ENCODE measurements around the gene HDAC4.

The HDAC4 gene

DNA sequence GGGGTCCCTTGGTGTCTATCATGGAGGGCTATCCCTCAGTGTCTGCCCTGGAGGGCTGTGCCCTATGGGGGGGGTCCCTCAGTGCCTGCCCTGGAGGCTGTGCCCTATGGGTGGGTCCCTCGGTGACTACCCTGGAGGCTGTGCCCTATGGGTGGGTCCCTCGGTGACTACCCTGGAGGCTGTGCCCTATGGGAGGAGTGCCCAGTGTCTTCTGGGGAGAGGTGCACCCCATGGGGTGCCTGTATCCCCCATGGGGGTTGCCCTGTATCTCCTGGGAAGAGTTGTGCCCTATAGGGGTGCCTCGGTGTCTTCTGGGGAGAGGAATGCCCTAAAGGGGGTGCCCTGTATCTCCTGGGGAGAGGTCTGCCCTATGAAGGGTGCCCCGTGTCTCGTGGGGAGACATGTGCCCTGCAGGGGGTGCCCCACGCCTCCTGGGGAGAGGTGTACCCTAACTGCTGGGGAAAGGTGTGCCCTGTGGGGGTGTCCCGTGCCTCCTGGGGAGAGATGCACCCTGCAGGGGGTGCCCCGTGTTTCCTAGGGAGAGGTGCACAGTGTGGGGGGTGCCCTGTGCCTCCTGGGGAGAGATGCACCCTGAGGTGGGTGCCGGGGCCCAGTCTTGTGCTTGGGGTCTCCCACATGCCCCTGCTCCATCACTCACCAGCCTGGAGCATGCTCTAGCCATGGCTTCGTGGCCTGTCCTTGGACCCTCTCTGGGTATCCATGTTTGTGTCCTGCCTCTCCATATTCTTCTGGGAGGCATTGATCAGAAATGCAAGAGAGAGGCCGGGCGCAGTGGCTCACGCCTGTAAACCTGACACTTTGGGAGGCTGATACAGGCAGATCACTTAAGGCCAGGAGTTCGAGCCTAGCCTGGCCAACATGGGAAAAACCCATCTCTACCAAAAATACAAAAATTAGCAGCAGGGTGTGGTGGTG, 215.6 kb downstream of the HDAC4 start:
- Histone ChIP-seq H3K4me3 (ENCODE audit: low read depth in 1 of 5, low read length in 5 of 5) (no peak overlapping the region), H3K27ac (ENCODE audit: low read depth, low read length) (no peak overlapping the region), H3K36me3 (ENCODE audit: control insufficient read depth in 5 of 5, insufficient read depth in 5 of 5, low read length in 5 of 5) (peaks cover 0 to 73% (median 63%) of the 10 kb centered on the region in 5 donors), H3K4me1 (ENCODE audit: control insufficient read depth in 5 of 5, insufficient read depth in 5 of 5, low read length in 5 of 5) (no peaks in the 10 kb centered on the region), H3K9ac (ENCODE audit: low read length in 5 of 5) (no peak overlapping the region), H3K9me3 (ENCODE audit: control insufficient read depth in 5 of 5, low read length in 5 of 5) (peaks cover 0 to 14% (median 8%) of the 10 kb centered on the region in 5 donors), H3K27me3 (ENCODE audit: control insufficient read depth in 5 of 5, insufficient read depth in 4 of 5, low read length in 5 of 5) (no peaks in the 10 kb centered on the region)

GRCh38 chr2:239184179-239184578, 216.6 kb downstream of the HDAC4 start:
- H3K4me3 ChIP-seq (ENCODE audit: low read depth in 1 of 5, low read length in 5 of 5), result no peak overlapping the region
- peaks cover 0 to 76% (median 67%) of the 10 kb centered on the region in 5 donors for H3K36me3 ChIP-seq (ENCODE audit: control insufficient read depth in 5 of 5, insufficient read depth in 5 of 5, low read length in 5 of 5)

GRCh38 chr2:239182981-239183791, 217.6 kb downstream of the HDAC4 start:
- no peaks in the 10 kb centered on the region for H3K27me3 ChIP-seq (ENCODE audit: control insufficient read depth in 5 of 5, insufficient read depth in 4 of 5, low read length in 5 of 5)
- H3K4me1 ChIP-seq (ENCODE audit: control insufficient read depth in 5 of 5, insufficient read depth in 5 of 5, low read length in 5 of 5), result no peaks in the 10 kb centered on the region
- peaks cover 0 to under 1% (median 0%) of the 10 kb centered on the region in 5 donors for H3K9me3 ChIP-seq (ENCODE audit: control insufficient read depth in 5 of 5, low read length in 5 of 5)
- H3K9ac ChIP-seq (ENCODE audit: low read length in 5 of 5), result no peak overlapping the region
- H3K27ac ChIP-seq (ENCODE audit: low read depth, low read length), result no peak overlapping the region
- no peak overlapping the region for H3K4me3 ChIP-seq (ENCODE audit: low read depth in 1 of 5, low read length in 5 of 5)
- peaks cover 0 to 79% (median 63%) of the 10 kb centered on the region in 5 donors for H3K36me3 ChIP-seq (ENCODE audit: control insufficient read depth in 5 of 5, insufficient read depth in 5 of 5, low read length in 5 of 5)

More at GRCh38 chr2:239184179-239184578, 216.6 kb downstream of the HDAC4 start:
- Histone ChIP-seq H3K9ac (ENCODE audit: low read length in 5 of 5) (no peak overlapping the region), H3K27ac (ENCODE audit: low read depth, low read length) (no peak overlapping the region), H3K9me3 (ENCODE audit: control insufficient read depth in 5 of 5, low read length in 5 of 5) (peaks cover 0 to 10% (median 7%) of the 10 kb centered on the region in 5 donors), H3K4me1 (ENCODE audit: control insufficient read depth in 5 of 5, insufficient read depth in 5 of 5, low read length in 5 of 5) (no peaks in the 10 kb centered on the region), H3K27me3 (ENCODE audit: control insufficient read depth in 5 of 5, insufficient read depth in 4 of 5, low read length in 5 of 5) (no peaks in the 10 kb centered on the region)

GRCh38 chr2:239181903-239182581, 218.8 kb downstream of the HDAC4 start:
- peaks cover 0 to 2% (median 0%) of the 10 kb centered on the region in 5 donors for H3K9me3 ChIP-seq (ENCODE audit: control insufficient read depth in 5 of 5, low read length in 5 of 5)
- no peaks in the 10 kb centered on the region for H3K4me1 ChIP-seq (ENCODE audit: control insufficient read depth in 5 of 5, insufficient read depth in 5 of 5, low read length in 5 of 5)
- H3K27ac ChIP-seq (ENCODE audit: low read depth, low read length), result no peak overlapping the region
- no peaks in the 10 kb centered on the region for H3K27me3 ChIP-seq (ENCODE audit: control insufficient read depth in 5 of 5, insufficient read depth in 4 of 5, low read length in 5 of 5)
- H3K9ac ChIP-seq (ENCODE audit: low read length in 5 of 5), result no peak overlapping the region
- H3K4me3 ChIP-seq (ENCODE audit: low read depth in 1 of 5, low read length in 5 of 5), result no peak overlapping the region
- peaks cover 0 to 79% (median 57%) of the 10 kb centered on the region in 5 donors for H3K36me3 ChIP-seq (ENCODE audit: control insufficient read depth in 5 of 5, insufficient read depth in 5 of 5, low read length in 5 of 5)

DNA sequence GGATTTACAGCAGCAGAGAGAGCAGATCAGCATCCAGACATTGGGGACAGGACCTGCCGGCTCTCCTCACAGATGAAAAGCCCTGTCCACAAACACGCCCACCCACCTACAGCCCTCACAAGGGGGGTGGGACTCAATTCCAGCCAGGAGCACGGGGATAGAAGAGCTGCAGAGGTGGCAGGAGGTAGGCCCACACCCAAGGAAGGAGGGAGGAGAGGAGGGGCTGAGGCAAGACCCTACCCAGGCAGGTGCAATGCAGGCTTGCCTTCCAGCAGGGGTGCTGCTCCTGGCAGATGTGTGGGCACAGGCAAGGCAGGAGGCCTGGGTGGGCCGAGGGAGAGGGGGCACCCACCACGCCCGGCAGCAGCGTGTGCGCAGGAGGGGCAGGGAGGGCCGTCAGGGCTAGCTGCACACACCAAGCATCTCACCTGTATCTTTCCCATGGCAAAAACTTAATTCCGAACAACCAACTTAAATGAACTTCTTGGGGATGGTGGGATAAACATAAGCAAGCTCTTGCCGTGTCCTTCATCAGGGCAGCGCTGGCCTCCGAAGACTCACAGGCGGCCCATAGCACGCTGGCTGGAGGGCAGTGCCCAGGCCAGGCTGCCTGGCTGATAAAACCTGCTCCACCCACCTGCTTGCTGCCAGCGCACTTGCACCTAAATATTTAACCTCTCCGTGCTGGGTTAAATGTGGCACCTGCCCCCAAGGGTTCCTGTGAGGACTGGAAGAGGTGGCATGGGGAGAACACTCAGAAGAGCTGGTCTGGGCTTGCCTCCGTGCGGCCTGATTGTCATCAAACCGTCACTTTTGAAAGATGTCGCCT, 219.5 kb downstream of the HDAC4 start:
- Histone ChIP-seq H3K4me1 (ENCODE audit: control insufficient read depth in 5 of 5, insufficient read depth in 5 of 5, low read length in 5 of 5) (no peaks in the 10 kb centered on the region), H3K36me3 (ENCODE audit: control insufficient read depth in 5 of 5, insufficient read depth in 5 of 5, low read length in 5 of 5) (peaks cover 0 to 79% (median 57%) of the 10 kb centered on the region in 5 donors), H3K27me3 (ENCODE audit: control insufficient read depth in 5 of 5, insufficient read depth in 4 of 5, low read length in 5 of 5) (no peaks in the 10 kb centered on the region), H3K27ac (ENCODE audit: low read depth, low read length) (no peak overlapping the region), H3K9ac (ENCODE audit: low read length in 5 of 5) (no peak overlapping the region), H3K9me3 (ENCODE audit: control insufficient read depth in 5 of 5, low read length in 5 of 5) (peaks cover 0 to 6% (median 0%) of the 10 kb centered on the region in 5 donors), H3K4me3 (ENCODE audit: low read depth in 1 of 5, low read length in 5 of 5) (no peak overlapping the region)

GRCh38 chr2:239180526-239181073, 220.2 kb downstream of the HDAC4 start:
- no peaks in the 10 kb centered on the region for H3K4me1 ChIP-seq (ENCODE audit: control insufficient read depth in 5 of 5, insufficient read depth in 5 of 5, low read length in 5 of 5)
- H3K9ac ChIP-seq (ENCODE audit: low read length in 5 of 5), result no peak overlapping the region
- no peaks in the 10 kb centered on the region for H3K27me3 ChIP-seq (ENCODE audit: control insufficient read depth in 5 of 5, insufficient read depth in 4 of 5, low read length in 5 of 5)
- H3K27ac ChIP-seq (ENCODE audit: low read depth, low read length), result no peak overlapping the region
- peaks cover 0 to 6% (median 0%) of the 10 kb centered on the region in 5 donors for H3K9me3 ChIP-seq (ENCODE audit: control insufficient read depth in 5 of 5, low read length in 5 of 5)
- H3K36me3 ChIP-seq (ENCODE audit: control insufficient read depth in 5 of 5, insufficient read depth in 5 of 5, low read length in 5 of 5), result peaks cover 0 to 81% (median 58%) of the 10 kb centered on the region in 5 donors
- no peak overlapping the region for H3K4me3 ChIP-seq (ENCODE audit: low read depth in 1 of 5, low read length in 5 of 5)

DNA sequence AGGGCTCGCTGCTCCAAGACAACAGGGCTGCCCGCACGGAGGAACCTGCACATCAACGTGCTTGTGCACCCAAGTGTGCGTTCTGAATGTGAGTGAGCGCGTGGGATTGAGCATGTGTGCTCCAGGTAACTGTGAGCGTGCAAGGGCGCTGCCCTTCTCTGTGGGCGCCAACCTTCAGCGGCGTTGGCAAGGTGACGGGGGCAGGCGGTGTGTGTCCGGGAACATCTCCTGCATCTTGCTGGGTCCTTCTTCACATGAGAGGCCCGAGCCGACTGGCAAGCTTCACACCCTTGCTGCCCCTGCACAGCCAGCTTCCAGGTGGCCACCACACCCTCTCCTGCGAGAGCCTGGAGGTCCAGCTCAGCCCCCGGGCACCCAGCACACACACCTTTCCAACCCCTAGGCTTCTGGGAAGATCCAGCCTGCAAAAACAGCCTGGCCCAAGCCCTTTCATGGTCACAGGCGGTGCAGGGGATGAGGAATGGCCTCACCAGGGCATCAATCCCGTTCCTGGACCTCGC, 220.9 kb downstream of the HDAC4 start:
- no peak overlapping the region for H3K27ac ChIP-seq (ENCODE audit: low read depth, low read length)
- H3K9ac ChIP-seq (ENCODE audit: low read length in 5 of 5), result no peak overlapping the region
- H3K36me3 ChIP-seq (ENCODE audit: control insufficient read depth in 5 of 5, insufficient read depth in 5 of 5, low read length in 5 of 5), result peaks cover 1 to 81% (median 61%) of the 10 kb centered on the region in 5 donors
- H3K9me3 ChIP-seq (ENCODE audit: control insufficient read depth in 5 of 5, low read length in 5 of 5), result peaks cover 0 to 8% (median 3%) of the 10 kb centered on the region in 5 donors
- no peaks in the 10 kb centered on the region for H3K27me3 ChIP-seq (ENCODE audit: control insufficient read depth in 5 of 5, insufficient read depth in 4 of 5, low read length in 5 of 5)
- no peak overlapping the region for H3K4me3 ChIP-seq (ENCODE audit: low read depth in 1 of 5, low read length in 5 of 5)
- no peaks in the 10 kb centered on the region for H3K4me1 ChIP-seq (ENCODE audit: control insufficient read depth in 5 of 5, insufficient read depth in 5 of 5, low read length in 5 of 5)

DNA sequence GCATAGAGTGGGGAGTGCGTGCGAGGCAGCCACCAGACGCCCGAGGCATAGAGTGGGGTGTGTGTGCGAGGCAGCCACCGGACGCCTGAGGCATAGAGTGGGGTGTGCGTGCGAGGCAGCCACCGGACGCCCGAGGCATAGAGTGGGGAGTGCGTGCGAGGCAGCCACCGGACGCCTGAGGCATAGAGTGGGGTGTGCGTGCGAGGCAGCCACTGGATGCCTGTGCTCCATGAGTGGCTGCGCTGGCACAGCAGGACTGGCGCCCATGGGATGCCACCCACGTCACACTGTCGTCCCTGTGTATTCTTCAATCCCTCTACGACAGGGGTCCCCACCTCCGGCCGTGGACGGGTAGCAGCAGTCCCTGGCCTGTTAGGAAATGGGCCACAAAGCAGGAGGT, 221.9 kb downstream of the HDAC4 start:
- Histone ChIP-seq H3K9me3 (ENCODE audit: control insufficient read depth in 5 of 5, low read length in 5 of 5) (peaks cover 0 to 14% (median 7%) of the 10 kb centered on the region in 5 donors), H3K9ac (ENCODE audit: low read length in 5 of 5) (no peak overlapping the region), H3K27me3 (ENCODE audit: control insufficient read depth in 5 of 5, insufficient read depth in 4 of 5, low read length in 5 of 5) (no peaks in the 10 kb centered on the region), H3K4me3 (ENCODE audit: low read depth in 1 of 5, low read length in 5 of 5) (no peak overlapping the region), H3K4me1 (ENCODE audit: control insufficient read depth in 5 of 5, insufficient read depth in 5 of 5, low read length in 5 of 5) (no peaks in the 10 kb centered on the region), H3K36me3 (ENCODE audit: control insufficient read depth in 5 of 5, insufficient read depth in 5 of 5, low read length in 5 of 5) (peaks cover 7 to 86% (median 65%) of the 10 kb centered on the region in 5 donors), H3K27ac (ENCODE audit: low read depth, low read length) (no peak overlapping the region)
